Endothelial cell of umbilical vein (primary cell): ENCODE data around the gene CAMTA2. TPM values are rescaled to one million over a fixed set of nuclear protein-coding genes. Genes with fewer than 3 reads are reported as not detected.

Experiments
- BruUV-seq: library from RNA; stranded (reverse); fragments of 400-500 nt; replicated peaks from 2 replicates; lab custom pipeline; 2021; lab: Mats Ljungman, UMichigan
- CTCF ChIA-PET: fragments of 300-600, 350-600 bp; sonication (Branson Sonifier 250); formaldehyde crosslinking; loops from one replicate; lab custom pipeline; 2021; ENCODE audit warnings: antibody characterized with exemption, inconsistent platforms; lab: Charles Lee
- POLR2A ChIA-PET: fragments of 300-600, 350-600 bp; sonication (Branson Sonifier 250); formaldehyde crosslinking; loops from one replicate; lab custom pipeline; 2021; ENCODE audit warnings: antibody characterized with exemption, inconsistent platforms; lab: Charles Lee
- DNase-seq: peaks from one replicate; pipeline ENCODE4 v3.0.0-alpha.2; 2011; ENCODE audit warnings: low read depth, low spot score
- FAIRE-seq: peaks from 2 replicates; lab custom pipeline; 2011; peaks lifted over from hg19 to GRCh38; lab: Jason Lieb, UNC
- H2AFZ ChIP-seq: 2 replicates; pipeline ENCODE4 v1.6.0; 2012; ENCODE audit warnings: low read depth, low read length, control low read depth, inconsistent platforms
- H3K27ac ChIP-seq: 2 replicates; pipeline ENCODE4 v1.5.1; 2011; ENCODE audit warnings: low read depth, mild to moderate bottlenecking, control low read depth, low read length, moderate library complexity; ENCODE audit not compliant: insufficient read depth
- H3K27me3 ChIP-seq, 2 experiments: 2 replicates each; pipeline versions ENCODE4 v1.6.0 to v1.6.1; 2011; ENCODE audit warnings: low read length in 2 of 2, mixed read lengths in 1 of 2; ENCODE audit not compliant: control insufficient read depth in 2 of 2, insufficient read depth in 2 of 2
- H3K36me3 ChIP-seq, 2 experiments: 2 replicates in 1 of 2; 3 replicates in 1 of 2; pipeline ENCODE4 v1.5.1; 2011; ENCODE audit warnings: low read length in 2 of 2, mild to moderate bottlenecking in 1 of 2, moderate library complexity in 1 of 2; ENCODE audit not compliant: control insufficient read depth in 2 of 2, insufficient read depth in 2 of 2; ENCODE audit errors: extremely low read depth in 1 of 2
- H3K4me1 ChIP-seq: 3 replicates; pipeline ENCODE4 v1.5.1; 2011; ENCODE audit warnings: mild to moderate bottlenecking, low read length; ENCODE audit not compliant: control insufficient read depth, insufficient read depth; ENCODE audit errors: extremely low read depth
- H3K4me2 ChIP-seq: 2 replicates; pipeline ENCODE4 v1.6.1; 2011; ENCODE audit warnings: low read length, control low read depth, mixed read lengths; ENCODE audit not compliant: insufficient read depth
- H3K4me3 ChIP-seq, 3 experiments: fragments of 200-600 bp in 1 of 3; sonication (generic), shearing (Covaris generic) in 1 of 3; replicated peaks in 1 of 3; 2 replicates each; pipeline ENCODE4 v1.5.1; 2011 to 2016; ENCODE audit warnings: control low read depth in 3 of 3, low read length in 3 of 3, mild to moderate bottlenecking in 2 of 3, inconsistent platforms in 1 of 3, low read depth in 1 of 3, moderate library complexity in 1 of 3; ENCODE audit not compliant: insufficient read depth in 1 of 3
- H3K79me2 ChIP-seq: 2 replicates; pipeline ENCODE4 v1.6.0; 2012; ENCODE audit warnings: low read length, inconsistent platforms; ENCODE audit not compliant: control insufficient read depth, insufficient read depth
- H3K9ac ChIP-seq: replicated peaks from 2 replicates; pipeline ENCODE3; 2011; ENCODE audit warnings: low read length, control low read depth; ENCODE audit not compliant: insufficient read depth; ENCODE audit errors: extremely low read depth
- H3K9me1 ChIP-seq: replicated peaks from 3 replicates; pipeline ENCODE4 v1.6.0; 2011; ENCODE audit warnings: mild to moderate bottlenecking, low read length; ENCODE audit not compliant: control insufficient read depth, insufficient read depth; ENCODE audit errors: extremely low read depth
- H3K9me3 ChIP-seq: replicated peaks from 2 replicates; pipeline ENCODE4 v1.5.1; 2012; ENCODE audit warnings: low read length, inconsistent platforms; ENCODE audit not compliant: control insufficient read depth, insufficient read depth
- H4K20me1 ChIP-seq: replicated peaks from 2 replicates; pipeline ENCODE3; 2011; ENCODE audit warnings: mild to moderate bottlenecking, low read length; ENCODE audit not compliant: control insufficient read depth, insufficient read depth; ENCODE audit errors: extremely low read depth
- EZH2 ChIP-seq: IDR thresholded peaks from 2 replicates; pipeline ENCODE4 v1.6.1; 2012; ENCODE audit warnings: borderline replicate concordance, low read depth, mild to moderate bottlenecking, moderate library complexity, low read length, inconsistent platforms; ENCODE audit not compliant: severe bottlenecking
- FOS ChIP-seq: IDR thresholded peaks from 2 replicates; pipeline ENCODE4 v1.6.1; 2011; ENCODE audit warnings: mild to moderate bottlenecking, low read length, moderate library complexity, borderline replicate concordance; ENCODE audit not compliant: insufficient read depth
- JUN ChIP-seq: IDR thresholded peaks from 2 replicates; pipeline ENCODE4 v1.6.1; 2011; ENCODE audit warnings: borderline replicate concordance, low read depth; ENCODE audit not compliant: insufficient read length, insufficient read depth
- POLR2A ChIP-seq: IDR thresholded peaks from 2 replicates; pipeline ENCODE4 v1.6.1; 2012; ENCODE audit warnings: low read depth, mild to moderate bottlenecking, control low read depth, low read length
- dilution Hi-C: fragments of 300-500 bp; cut with MboI; formaldehyde crosslinking; loops from one replicate; pipeline ENCODE4 v1.15.0; 2019; ENCODE audit warnings: low sequenced_read_pairs; ENCODE audit not compliant: extremely low pct_ligation_motif_present
- intact Hi-C: fragments of 100-400 bp; cut with micrococcal nuclease; formaldehyde crosslinking; loops from one replicate; pipeline ENCODE4 v1.10.0; 2022
- polyA plus RNA-seq, 4 experiments: library from polyadenylated mRNA; depleted of rRNA in 3 of 4; stranded (reverse) in 3 of 4; unstranded in 1 of 4; fragments of >200 nt; gene quantifications; 2 replicates each; pipeline versions ENCODE4 v1.2.1 to v1.2.3, GENCODE V29; 2011 to 2012; ENCODE audit warnings: missing spikeins in 1 of 4
- total RNA-seq: library from RNA; stranded (reverse); gene quantifications from 2 replicates; pipeline ENCODE4 v1.2.3, GENCODE V29; 2021
- TF ChIP-seq, protein P1 (sequence below): IDR thresholded peaks from 2 replicates; pipeline ENCODE4 v1.6.1; 2011; ENCODE audit not compliant: insufficient read depth, insufficient read length

The CAMTA2 gene
- total and polyA plus RNA-seq, 2 donors (not counting 3 experiments of a cell fraction or from before 2014, with no cell fraction given) = 33.8 to 51.0 TPM

DNA sequence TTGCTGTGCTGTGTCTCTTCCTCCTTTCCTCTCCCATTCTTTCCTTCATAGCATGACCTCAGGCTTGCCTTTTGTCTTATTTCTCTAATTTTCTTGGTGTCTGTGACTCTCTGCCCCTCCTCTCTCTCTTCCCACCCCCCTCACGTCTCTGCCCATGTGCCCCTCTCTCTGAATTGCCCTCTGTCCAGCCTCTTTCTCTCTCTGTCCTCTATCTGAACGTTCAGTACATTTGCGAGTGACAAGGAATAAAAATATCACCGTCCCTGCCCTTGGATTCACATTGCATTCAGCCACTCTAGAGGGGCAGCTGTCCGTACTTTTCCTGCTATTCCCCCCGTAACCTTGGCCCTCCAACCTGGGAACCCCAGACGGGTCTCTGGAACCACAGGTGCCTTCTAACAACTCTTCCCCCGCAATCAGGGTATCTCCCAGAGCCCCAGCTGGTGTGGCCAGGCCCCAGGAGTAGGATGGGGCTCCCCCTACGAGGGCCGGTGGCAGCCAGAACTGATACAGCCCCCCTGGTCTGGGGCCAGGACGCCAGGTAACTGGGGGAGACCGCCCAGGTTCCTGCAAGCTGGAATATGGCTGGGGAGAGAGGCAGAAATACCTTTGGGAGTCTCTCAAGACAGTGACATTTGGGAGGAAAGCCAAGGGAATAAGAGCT, 12.1 kb upstream of the CAMTA2 start:
- H3K9me1 ChIP-seq = no peaks in the 10 kb centered on the region
- H3K27ac ChIP-seq = no peak overlapping the region
- peak overlapping the region; percentile 77 to 95 (median 82) for H3K4me3 ChIP-seq
- H3K9me3 ChIP-seq = no peaks in the 10 kb centered on the region
- H3K36me3 ChIP-seq = peaks cover 15 to 37% of the 10 kb centered on the region in 2 experiments
- H3K4me1 ChIP-seq = peaks cover 19% of the 10 kb centered on the region
- H3K27me3 ChIP-seq = no peaks in the 10 kb centered on the region
- FAIRE-seq (peak; percentile 70), DNase-seq (no peak)
- TF ChIP-seq, protein P1, sequence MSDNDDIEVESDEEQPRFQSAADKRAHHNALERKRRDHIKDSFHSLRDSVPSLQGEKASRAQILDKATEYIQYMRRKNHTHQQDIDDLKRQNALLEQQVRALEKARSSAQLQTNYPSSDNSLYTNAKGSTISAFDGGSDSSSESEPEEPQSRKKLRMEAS = no peak
- TF ChIP-seq JUN (no peak), EZH2 (no peak), POLR2A (no peak), FOS (no peak)
- dilution Hi-C loops = no loop called here
- no peak overlapping the region for H2AFZ ChIP-seq
- peak overlapping the region; percentile 49 for H3K9ac ChIP-seq
- no peaks in the 10 kb centered on the region for H4K20me1 ChIP-seq
- POLR2A ChIA-PET = no interaction called here
- CTCF ChIA-PET = interaction anchor here (1.2 to 4.2 kb wide), 3 partner anchors 13 to 90 kb away, joined by 3 to 21 read pairs (median 3); no protein-coding TSS in a partner anchor
- peaks cover 34% of the 10 kb centered on the region for H3K79me2 ChIP-seq
- intact Hi-C loops = loop anchor here (2.0 kb wide), 1 partner anchor 59 kb away; the partner anchor contains the start of genes RNF167 and SLC25A11
- H3K4me2 ChIP-seq = peak overlapping the region; percentile 87
- TSS peak; percentile 28 for BruUV-seq
